Measurements from ENCODE around the gene UBE3C. TPM values are rescaled to one million over a fixed set of nuclear protein-coding genes. Genes with fewer than 3 reads are reported as not detected.
A peak's percentile ranks its signal among the peaks of the same experiment; 100 is the strongest.

The UBE3C gene
- total and polyA plus RNA-seq, 2 of the 13 experiments (the other 11 are each of a cell fraction or from before 2014, with no cell fraction given): 27.0 to 48.2 TPM

GRCh38 chr7:157273208-157274093, 134.7 kb downstream of the UBE3C start (continued):
- TF ChIP-seq TCF12 (IDR thresholded peaks at IDR 0.05) (no peak), TCF12 (CRISPR knock-in tag; IDR thresholded peaks at IDR 0.05) (no peak), MTERF4 (CRISPR knock-in tag; IDR thresholded peaks at IDR 0.05) (no peak), NR3C1 (CRISPR knock-in tag; IDR thresholded peaks at IDR 0.05) (no peak), RFXAP (CRISPR knock-in tag; IDR thresholded peaks at IDR 0.05; ENCODE audit: borderline replicate concordance) (peak; percentile 58), SP140L (CRISPR knock-in tag; IDR thresholded peaks at IDR 0.05; ENCODE audit: borderline replicate concordance) (no peak), SMARCE1 (IDR thresholded peaks at IDR 0.05; ENCODE audit: borderline replicate concordance) (no peak), ZNF574 (CRISPR knock-in tag; IDR thresholded peaks at IDR 0.05) (peak; percentile 72), ARNT2 (CRISPR knock-in tag; IDR thresholded peaks at IDR 0.05; ENCODE audit: low read depth) (no peak), U2AF2 (IDR thresholded peaks at IDR 0.05; ENCODE audit: low read depth, low read length) (no peak), POGZ (CRISPR knock-in tag; IDR thresholded peaks at IDR 0.05) (0 out of 2 replicates have a peak, but pooled peaks have one; percentile 41), NR2C2 (CRISPR knock-in tag; IDR thresholded peaks at IDR 0.05; ENCODE audit: borderline replicate concordance) (no peak), ZNF572 (CRISPR knock-in tag; IDR thresholded peaks at IDR 0.05) (no peak), ZFY (CRISPR knock-in tag; IDR thresholded peaks at IDR 0.05) (peak; percentile 71), FLYWCH1 (CRISPR knock-in tag; IDR thresholded peaks at IDR 0.05) (no peak), PHF8 (CRISPR knock-in tag; IDR thresholded peaks at IDR 0.05) (no peak), RNF2 (conservative IDR thresholded peaks at IDR 0.05; ENCODE audit: low read depth) (no peak; the same call in 1 of the 2 replicates), U2AF1 (optimal IDR thresholded peaks at IDR 0.05; ENCODE audit: low read depth, low read length) (no peak), SCMH1 (CRISPR knock-in tag; IDR thresholded peaks at IDR 0.05; ENCODE audit: borderline replicate concordance) (no peak), SRSF4 (IDR thresholded peaks at IDR 0.05; ENCODE audit: low read depth, low read length, poor library complexity, severe bottlenecking) (no peak), ZNF878 (CRISPR knock-in tag; IDR thresholded peaks at IDR 0.05) (no peak), RXRA (CRISPR knock-in tag; IDR thresholded peaks at IDR 0.05) (peak; percentile 38; the same call in 1 of the 2 replicates), MLLT10 (CRISPR knock-in tag; IDR thresholded peaks at IDR 0.05) (no peak), NR2F6 (IDR thresholded peaks at IDR 0.05) (no peak), NR2F6 (CRISPR knock-in tag; IDR thresholded peaks at IDR 0.05) (peak; percentile 57; the same call in 1 of the 2 replicates), ZKSCAN8 (CRISPR knock-in tag; IDR thresholded peaks at IDR 0.05; ENCODE audit: borderline replicate concordance) (0 out of 2 replicates have a peak, but pooled peaks have one; percentile 26), PCBP1 (IDR thresholded peaks at IDR 0.05; ENCODE audit: borderline replicate concordance, low read depth, low read length) (no peak), SP2 (CRISPR knock-in tag; IDR thresholded peaks at IDR 0.05) (no peak)
- TF ChIP-seq, protein P1, sequence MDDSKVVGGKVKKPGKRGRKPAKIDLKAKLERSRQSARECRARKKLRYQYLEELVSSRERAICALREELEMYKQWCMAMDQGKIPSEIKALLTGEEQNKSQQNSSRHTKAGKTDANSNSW (CRISPR knock-in tag; IDR thresholded peaks at IDR 0.05; ENCODE audit: borderline replicate concordance): no peak

All from HepG2 (cell line).